GM12864 (cell line): ENCODE measurements around the gene FAM163B.

Source experiments
- DNase-seq: peaks from one replicate; pipeline ENCODE4 v3.0.0-alpha.2; 2011; ENCODE audit warnings: low read depth
- H3K4me3 ChIP-seq: 2 replicates; pipeline ENCODE4 v1.5.1; 2011; ENCODE audit warnings: mild to moderate bottlenecking, low read depth, low read length, control low read depth
- CTCF ChIP-seq: IDR thresholded peaks from 2 replicates; pipeline ENCODE4 v1.5.1; 2011; ENCODE audit warnings: low read depth, mild to moderate bottlenecking, moderate library complexity, low read length, control low read depth, inconsistent platforms; ENCODE audit errors: missing control alignments

Gene FAM163B

GRCh38 chr9:133570691-133571080 lies 38.5 kb downstream of the FAM163B start:
- no peak for DNase-seq
- no peak overlapping the region for H3K4me3 ChIP-seq
- no peak for TF ChIP-seq CTCF

GRCh38 chr9:133569891-133570690 lies 39.1 kb downstream of the FAM163B start:
- no peak for TF ChIP-seq CTCF
- no peak overlapping the region for H3K4me3 ChIP-seq
- DNase-seq = no peak

- no peak for TF ChIP-seq CTCF
- no peak overlapping the region for H3K4me3 ChIP-seq
- no peak for DNase-seq
These were observed 39.9 kb downstream of the FAM163B start for GRCh38 chr9:133569121-133569785.

- H3K4me3 ChIP-seq = no peak overlapping the region
- TF ChIP-seq CTCF = no peak
- DNase-seq = no peak
These were observed 41.0 kb downstream of the FAM163B start for GRCh38 chr9:133568186-133568585.

GRCh38 chr9:133566817-133567216 lies 42.4 kb downstream of the FAM163B start:
- H3K4me3 ChIP-seq = no peak overlapping the region
- no peak for DNase-seq
- no peak for TF ChIP-seq CTCF

GRCh38 chr9:133566382-133566781 lies 42.8 kb downstream of the FAM163B start:
- no peak for TF ChIP-seq CTCF
- H3K4me3 ChIP-seq = no peak overlapping the region

More at GRCh38 chr9:133566382-133566781, 42.8 kb downstream of the FAM163B start:
- DNase-seq = no peak
